H1 (cell line): Measurements from ENCODE around the gene SDHAF4. TPM values are rescaled to one million over a fixed set of nuclear protein-coding genes. Genes with fewer than 3 reads are reported as not detected.

Experiments
- CTCF ChIA-PET: fragments of 300-600 bp; sonication (Branson Sonifier 250); formaldehyde crosslinking; loops from one replicate; lab custom pipeline; 2021; ENCODE audit not compliant: partially characterized antibody; lab: Charles Lee
- POLR2A ChIA-PET: fragments of 300-600 bp; sonication (Branson Sonifier 250); formaldehyde crosslinking; loops from one replicate; lab custom pipeline; 2021; ENCODE audit warnings: inconsistent platforms; ENCODE audit not compliant: partially characterized antibody; lab: Charles Lee
- DNase-seq, 2 experiments: peaks; one replicate each; pipeline versions ENCODE4 v3.0.0 to v3.0.0-alpha.2; 2010 to 2022; ENCODE audit warnings: low spot score in 2 of 2, low read depth in 1 of 2, mixed read lengths in 1 of 2
- FAIRE-seq: peaks from 2 replicates; lab custom pipeline; 2011; peaks lifted over from hg19 to GRCh38; lab: Jason Lieb, UNC
- H2AFZ ChIP-seq: 2 replicates; pipeline ENCODE4 v1.8.1; 2012; ENCODE audit warnings: low read length, inconsistent platforms
- H2AK5ac ChIP-seq: 2 replicates; pipeline ENCODE4 v1.6.1; 2013; ENCODE audit warnings: low read depth, low read length
- H2BK120ac ChIP-seq: replicated peaks from 2 replicates; pipeline ENCODE3; 2013; ENCODE audit warnings: low read depth, low read length, inconsistent platforms
- H2BK12ac ChIP-seq: 2 replicates; pipeline ENCODE4 v1.6.1; 2013; ENCODE audit warnings: low read depth, low read length
- H2BK15ac ChIP-seq: 2 replicates; pipeline ENCODE4 v1.6.1; 2013; ENCODE audit warnings: low read length
- H2BK20ac ChIP-seq: 2 replicates; pipeline ENCODE4 v1.6.1; 2013; ENCODE audit warnings: low read length
- H2BK5ac ChIP-seq: 2 replicates; pipeline ENCODE4 v1.6.1; 2013; ENCODE audit warnings: low read depth, low read length
- H3K14ac ChIP-seq: 2 replicates; pipeline ENCODE4 v1.6.1; 2013; ENCODE audit warnings: inconsistent platforms; ENCODE audit not compliant: insufficient read length
- H3K18ac ChIP-seq: 2 replicates; pipeline ENCODE4 v1.6.1; 2013; ENCODE audit warnings: low read length; ENCODE audit errors: extremely low read depth
- H3K23ac ChIP-seq: 2 replicates; pipeline ENCODE4 v1.6.1; 2013; ENCODE audit warnings: inconsistent platforms; ENCODE audit not compliant: insufficient read length
- H3K23me2 ChIP-seq: 2 replicates; pipeline ENCODE4 v1.6.1; 2013; ENCODE audit warnings: low read depth, low read length
- H3K27ac ChIP-seq: 2 replicates; pipeline ENCODE4 v1.6.1; 2011; ENCODE audit warnings: low read depth, low read length, inconsistent platforms
- H3K27me3 ChIP-seq, 4 experiments: replicated peaks in 1 of 4; 1 replicate in 1 of 4; 2 replicates in 3 of 4; pipeline versions ENCODE4 v1.6.1 to v1.8.1; 2011 to 2013; ENCODE audit warnings: low read length in 3 of 4, mild to moderate bottlenecking in 3 of 4, inconsistent platforms in 2 of 4, mixed read lengths in 2 of 4, moderate library complexity in 1 of 4; ENCODE audit not compliant: control insufficient read depth in 3 of 4, insufficient read depth in 3 of 4; ENCODE audit errors: extremely low read depth in 1 of 4
- H3K36me3 ChIP-seq, 4 experiments: 2 replicates each; pipeline versions ENCODE4 v1.6.1 to v1.8.1; 2011 to 2013; ENCODE audit warnings: mild to moderate bottlenecking in 4 of 4, low read length in 3 of 4, moderate library complexity in 2 of 4, control low read depth in 1 of 4, inconsistent platforms in 1 of 4; ENCODE audit not compliant: insufficient read depth in 4 of 4, control insufficient read depth in 2 of 4
- H3K4ac ChIP-seq: replicated peaks from 2 replicates; pipeline ENCODE3; 2013; ENCODE audit warnings: low read length, low read depth, mixed read lengths, inconsistent platforms; ENCODE audit not compliant: insufficient read length
- H3K4me1 ChIP-seq, 4 experiments: replicated peaks in 1 of 4; 1 replicate in 1 of 4; 2 replicates in 3 of 4; pipeline versions ENCODE4 v1.6.1 to v1.8.1; 2011 to 2013; ENCODE audit warnings: low read length in 3 of 4, inconsistent platforms in 2 of 4, mixed read lengths in 1 of 4; ENCODE audit not compliant: insufficient read depth in 4 of 4, control insufficient read depth in 3 of 4
- H3K4me2 ChIP-seq, 2 experiments: 2 replicates each; pipeline versions ENCODE4 v1.6.1 to v1.8.1; 2011 to 2013; ENCODE audit warnings: low read depth in 2 of 2, low read length in 2 of 2, control low read depth in 1 of 2, inconsistent platforms in 1 of 2, mild to moderate bottlenecking in 1 of 2; ENCODE audit not compliant: insufficient read depth in 1 of 2
- H3K4me3 ChIP-seq, 4 experiments: fragments of 200-600, 300-600 bp in 1 of 4; sonication (generic), shearing (Covaris generic), sonication (Bioruptor Twin) in 1 of 4; 2 replicates each; pipeline versions ENCODE4 v1.5.1 to v1.8.1; 2011 to 2016; ENCODE audit warnings: low read length in 4 of 4, low read depth in 3 of 4, control low read depth in 2 of 4, inconsistent platforms in 2 of 4, mild to moderate bottlenecking in 2 of 4, mixed read lengths in 1 of 4, moderate library complexity in 1 of 4; ENCODE audit not compliant: insufficient read depth in 2 of 4; ENCODE audit errors: extremely low read depth in 1 of 4
- H3K56ac ChIP-seq: replicated peaks from 2 replicates; pipeline ENCODE3; 2013; ENCODE audit warnings: low read depth, mild to moderate bottlenecking, mixed read lengths, low read length, inconsistent platforms; ENCODE audit not compliant: insufficient read length
- H3K79me1 ChIP-seq: 2 replicates; pipeline ENCODE4 v1.6.1; 2013; ENCODE audit warnings: low read depth, low read length, control low read depth
- H3K79me2 ChIP-seq, 2 experiments: 2 replicates each; pipeline versions ENCODE4 v1.6.1 to v1.8.1; 2012 to 2013; ENCODE audit warnings: low read length in 2 of 2, mild to moderate bottlenecking in 2 of 2, inconsistent platforms in 1 of 2; ENCODE audit not compliant: insufficient read depth in 2 of 2, control insufficient read depth in 1 of 2
- H3K9ac ChIP-seq, 4 experiments: replicated peaks in 1 of 4; 1 replicate in 1 of 4; 2 replicates in 3 of 4; pipeline versions ENCODE4 v1.6.1 to v1.8.1; 2011 to 2013; ENCODE audit warnings: low read depth in 3 of 4, low read length in 3 of 4, control low read depth in 2 of 4, mild to moderate bottlenecking in 2 of 4, moderate library complexity in 2 of 4, inconsistent platforms in 1 of 4; ENCODE audit errors: extremely low read depth in 1 of 4
- H3K9me3 ChIP-seq, 2 experiments: 2 replicates each; pipeline versions ENCODE4 v1.6.1 to v1.8.1; 2012 to 2013; ENCODE audit warnings: mild to moderate bottlenecking in 2 of 2, moderate library complexity in 2 of 2, control low read depth in 1 of 2, inconsistent platforms in 1 of 2, low read depth in 1 of 2, low read length in 1 of 2, mixed read lengths in 1 of 2; ENCODE audit not compliant: insufficient read depth in 2 of 2
- H4K20me1 ChIP-seq, 2 experiments: replicated peaks in 1 of 2; 2 replicates each; pipeline versions ENCODE3 to v1.8.1; 2011 to 2013; ENCODE audit warnings: inconsistent platforms in 2 of 2, low read length in 2 of 2, mild to moderate bottlenecking in 1 of 2; ENCODE audit not compliant: insufficient read depth in 2 of 2, control insufficient read depth in 1 of 2
- H4K5ac ChIP-seq: 2 replicates; pipeline ENCODE4 v1.6.1; 2013; ENCODE audit warnings: low read length, low read depth, mixed read lengths, inconsistent platforms; ENCODE audit not compliant: insufficient read length
- H4K8ac ChIP-seq: 2 replicates; pipeline ENCODE4 v1.8.0; 2013; ENCODE audit warnings: mild to moderate bottlenecking, moderate library complexity, low read length, inconsistent platforms; ENCODE audit not compliant: insufficient read depth; ENCODE audit errors: extremely low read depth
- H4K91ac ChIP-seq: replicated peaks from 2 replicates; pipeline ENCODE3; 2013; ENCODE audit warnings: low read length, mixed read lengths, inconsistent platforms; ENCODE audit not compliant: insufficient read length
- ASH2L ChIP-seq: fragments of 200-600, 300-600 bp; sonication (generic); IDR thresholded peaks from one replicate; pipeline ENCODE4 v1.7.1; 2017; ENCODE audit warnings: low read length
- CTCF ChIP-seq, 3 experiments: IDR thresholded peaks; 1 replicate in 2 of 3; 2 replicates in 1 of 3; pipeline versions ENCODE4 v1.5.1 to v1.6.1; 2011; ENCODE audit warnings: low read length in 3 of 3, mild to moderate bottlenecking in 3 of 3, inconsistent platforms in 2 of 3, low read depth in 1 of 3, moderate library complexity in 1 of 3; ENCODE audit not compliant: insufficient read depth in 1 of 3; ENCODE audit errors: control extremely low read depth in 1 of 3
- E2F6 ChIP-seq: IDR thresholded peaks from 2 replicates; pipeline ENCODE4 v1.6.1; 2012; ENCODE audit warnings: inconsistent platforms
- HDAC2 ChIP-seq, 2 experiments: fragments of 300-600 bp in 1 of 2; sonication (generic) in 1 of 2; IDR thresholded peaks; 2 replicates each; pipeline ENCODE4 v1.6.1; 2011 to 2012; ENCODE audit warnings: low read depth in 2 of 2, low read length in 2 of 2, mild to moderate bottlenecking in 2 of 2, moderate library complexity in 2 of 2, borderline replicate concordance in 1 of 2, inconsistent platforms in 1 of 2
- KDM1A ChIP-seq: fragments of 200-600, 300-600 bp; sonication (generic); IDR thresholded peaks from 2 replicates; pipeline ENCODE4 v1.7.1; 2016; ENCODE audit warnings: mild to moderate bottlenecking, low read length, borderline replicate concordance
- POLR2A ChIP-seq, 2 experiments: IDR thresholded peaks; 1 replicate in 1 of 2; 2 replicates in 1 of 2; pipeline ENCODE4 v1.6.1; 2011; ENCODE audit warnings: low read depth in 2 of 2, low read length in 2 of 2, mild to moderate bottlenecking in 2 of 2; ENCODE audit errors: control extremely low read depth in 1 of 2
- SIX5 ChIP-seq: IDR thresholded peaks from 2 replicates; pipeline ENCODE4 v1.6.1; 2011; ENCODE audit warnings: mild to moderate bottlenecking, low read depth, low read length
- WGBS, 2 experiments: shearing (Covaris generic) in 1 of 2; methylation state at CpG; one replicate each; pipeline versions ENCODE4 v1.1.6 to v1.1.7; 2013 to 2015; ENCODE audit warnings: low lambda C conversion rate in 2 of 2, mixed read lengths in 2 of 2, inconsistent platforms in 1 of 2, low coverage in 1 of 2, missing lambda C conversion rate in 1 of 2; ENCODE audit not compliant: insufficient replicate concordance in 2 of 2, insufficient coverage in 1 of 2, insufficient read length in 1 of 2; ENCODE audit errors: extremely low coverage in 1 of 2, missing lambda C conversion rate in 1 of 2; 5-methylcytosine and 5-hydroxymethylcytosine counted together
- polyA plus RNA-seq, 7 experiments: library from polyadenylated mRNA; depleted of rRNA in 3 of 7; stranded (reverse) in 5 of 7; unstranded in 2 of 7; fragments of >200 nt in 5 of 7; fragments of 200-250 nt in 2 of 7; gene quantifications; 1 replicate in 5 of 7; 2 replicates in 1 of 7; 4 replicates in 1 of 7; pipeline versions ENCODE4 v1.2.1 to v1.2.3, GENCODE V29; 2011 to 2013; ENCODE audit warnings: missing spikeins in 2 of 7, mixed read lengths in 2 of 7
- total RNA-seq: library from RNA; stranded (reverse); fragmentation: NEBNext Ultra II Directional; extraction: Animal tissue kit (Norgen Biotek cat#: 25700); gene quantifications from 2 replicates; pipeline ENCODE4 v1.2.1, GENCODE V29; 2021

Gene SDHAF4
- total and polyA plus RNA-seq, 2 of the 8 experiments (the other 6 are each of a cell fraction or from before 2014, with no cell fraction given): 9.8 to 14.9 TPM

- 92% methylated on average over 2 of the region's 2 CpGs; no CpG with 5 or more reads in 1 of the 2 experiments for WGBS, 2 experiments
- H3K36me3 ChIP-seq: no peaks in the 10 kb centered on the region
- no peak overlapping the region for H2AFZ ChIP-seq
- H4K5ac ChIP-seq: no peak overlapping the region
- H2BK12ac ChIP-seq: no peak overlapping the region
- H3K4me1 ChIP-seq: no peaks in the 10 kb centered on the region
- H3K4ac ChIP-seq: no peak overlapping the region
- H3K23ac ChIP-seq: no peak overlapping the region
- no peak overlapping the region for H3K56ac ChIP-seq
- H3K27me3 ChIP-seq: no peaks in the 10 kb centered on the region
- no peak for FAIRE-seq
- no peaks in the 10 kb centered on the region for H3K79me1 ChIP-seq
- no peaks in the 10 kb centered on the region for H3K9me3 ChIP-seq
- H3K4me3 ChIP-seq: no peak overlapping the region
- H3K23me2 ChIP-seq: no peaks in the 10 kb centered on the region
- H3K18ac ChIP-seq: no peak overlapping the region
- no peak overlapping the region for H3K14ac ChIP-seq
- no peak overlapping the region for H4K8ac ChIP-seq
- no peak overlapping the region for H2BK5ac ChIP-seq
- no peak overlapping the region for H3K4me2 ChIP-seq
- no peak overlapping the region for H2BK120ac ChIP-seq
- H3K79me2 ChIP-seq: no peaks in the 10 kb centered on the region
- ChIA-PET CTCF (interaction anchor here (0.7 to 1.2 kb wide), 2 partner anchors 11 to 1607 kb away, joined by 3 to 4 read pairs; no protein-coding TSS in a partner anchor), POLR2A (no interaction called here)
- H2BK15ac ChIP-seq: no peak overlapping the region
- TF ChIP-seq CTCF (IDR thresholded peaks at IDR 0.05; ENCODE audit: control extremely low read depth in 1 of 3, insufficient read depth in 1 of 3, low read depth in 1 of 3, low read length in 3 of 3) (no peak), KDM1A (no peak), E2F6 (no peak), HDAC2 (IDR thresholded peaks at IDR 0.05; ENCODE audit: borderline replicate concordance in 1 of 2, low read depth in 2 of 2, low read length in 2 of 2) (no peak), SIX5 (no peak), POLR2A (IDR thresholded peaks at IDR 0.05; ENCODE audit: control extremely low read depth in 1 of 2, low read depth in 2 of 2, low read length in 2 of 2) (no peak), ASH2L (no peak)
- H3K9ac ChIP-seq: no peak overlapping the region
- no peaks in the 10 kb centered on the region for H4K20me1 ChIP-seq
- DNase-seq: no peak
- no peak overlapping the region for H4K91ac ChIP-seq
- no peak overlapping the region for H3K27ac ChIP-seq
- H2AK5ac ChIP-seq: no peak overlapping the region
- no peak overlapping the region for H2BK20ac ChIP-seq
These were observed 67.1 kb downstream of the SDHAF4 start for GRCh38 chr6:70633870-70634269.
